Measurements from ENCODE around the gene RASSF1.

Gene RASSF1

DNA sequence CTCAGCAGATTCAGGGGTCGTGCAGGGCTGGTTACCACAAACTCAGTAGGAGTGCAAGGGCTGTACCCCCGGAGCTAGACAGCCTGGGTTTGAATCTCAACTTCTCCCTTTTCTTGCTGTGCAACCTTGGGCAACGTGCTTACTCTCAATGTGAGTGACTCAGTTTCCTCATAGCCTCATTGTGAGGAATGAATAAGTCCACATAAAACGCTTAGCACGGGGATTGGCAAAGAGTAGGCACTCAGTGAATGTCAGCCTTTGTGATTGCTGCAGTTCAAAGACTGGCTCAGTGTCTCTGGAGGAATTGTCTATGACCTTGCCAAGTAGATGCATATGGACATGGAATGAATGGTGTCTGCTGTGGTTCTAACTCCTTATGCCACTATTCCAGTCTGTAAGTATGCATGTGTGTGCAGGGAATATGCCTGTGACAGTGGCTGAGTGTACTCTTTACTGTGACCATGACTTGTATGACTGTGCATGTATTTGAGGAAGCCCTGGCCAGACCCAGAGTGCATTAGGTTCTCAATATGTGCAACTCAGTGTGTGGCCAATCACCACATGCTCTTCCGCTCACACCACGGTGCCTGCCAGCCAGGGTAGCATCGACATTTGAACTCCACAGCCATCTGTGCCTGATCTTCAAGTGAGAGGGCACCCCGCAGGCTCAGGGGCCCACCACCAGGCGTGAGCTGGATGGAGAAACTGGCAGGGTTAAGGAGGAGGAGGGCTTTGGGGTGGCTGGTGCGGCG is 40.5 kb downstream of the RASSF1 start:
- DNase-seq (ENCODE audit: low read depth): no peak

DNA sequence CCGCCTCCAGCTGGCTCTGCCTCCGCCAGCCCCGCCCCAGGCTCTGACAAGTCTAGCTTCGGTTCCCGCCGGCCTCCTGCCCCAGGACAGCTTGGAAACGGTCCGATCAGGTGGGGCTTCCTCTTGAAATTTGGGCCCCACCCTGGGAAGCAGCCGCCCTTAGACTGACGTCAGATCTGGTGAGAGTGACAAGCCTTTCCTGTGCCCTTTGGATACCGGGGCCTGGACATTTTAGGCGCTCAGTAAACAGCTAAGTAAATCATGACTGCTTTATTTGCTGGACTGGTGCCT is 41.1 kb downstream of the RASSF1 start:
- DNase-seq (ENCODE audit: low read depth): no peak

DNA sequence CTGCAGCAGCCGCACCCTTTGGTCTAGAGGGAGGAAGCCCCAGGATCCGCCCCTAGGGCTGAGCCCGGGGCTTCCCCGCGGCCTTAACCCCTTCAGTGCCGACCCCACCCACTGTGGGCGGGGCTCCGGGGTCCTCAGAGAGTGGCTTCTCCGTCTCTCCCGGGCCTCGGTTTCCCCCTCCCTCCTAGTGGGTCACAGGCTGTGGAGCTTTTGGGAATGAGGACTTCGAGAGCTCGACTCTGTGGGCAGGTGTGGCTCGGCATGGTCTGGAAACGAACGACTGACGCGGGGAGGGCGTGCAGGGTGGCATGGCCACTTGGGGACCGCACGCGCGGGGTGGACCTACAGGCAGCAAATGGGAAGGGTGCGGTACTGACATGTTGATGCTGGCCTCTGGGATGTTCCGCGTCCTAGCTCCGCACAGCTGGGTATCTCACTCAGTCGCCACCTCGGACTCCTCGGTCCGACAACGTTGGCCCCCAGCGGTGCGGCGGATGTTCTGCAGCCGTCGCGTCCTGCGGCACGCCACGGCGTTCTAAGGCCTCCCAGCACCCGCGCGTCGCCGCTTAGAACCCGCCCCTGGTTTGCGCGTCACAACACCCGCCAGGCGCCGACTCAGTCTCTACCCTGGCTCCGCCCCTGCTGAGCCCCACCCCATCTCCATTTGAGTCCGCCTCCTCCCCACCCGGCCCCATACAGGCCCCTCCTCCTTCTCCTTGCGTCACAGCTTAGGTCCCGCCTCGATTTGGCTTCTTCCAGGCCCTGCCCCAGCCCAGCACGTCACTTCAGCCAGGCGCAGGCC is 41.6 kb downstream of the RASSF1 start, which contains the start of the genes HYAL3 and NAA80:
Gene HYAL3, minus strand, starts transcription at position 570 of the 802 bp plus-strand sequence. CDS start 3,803 bp downstream, outside the sequence.
Gene NAA80, minus strand, starts transcription at position 570 of the 802 bp plus-strand sequence. CDS start 1,942 bp downstream, outside the sequence.
- peak; percentile 98 for DNase-seq (ENCODE audit: low read depth)

DNA sequence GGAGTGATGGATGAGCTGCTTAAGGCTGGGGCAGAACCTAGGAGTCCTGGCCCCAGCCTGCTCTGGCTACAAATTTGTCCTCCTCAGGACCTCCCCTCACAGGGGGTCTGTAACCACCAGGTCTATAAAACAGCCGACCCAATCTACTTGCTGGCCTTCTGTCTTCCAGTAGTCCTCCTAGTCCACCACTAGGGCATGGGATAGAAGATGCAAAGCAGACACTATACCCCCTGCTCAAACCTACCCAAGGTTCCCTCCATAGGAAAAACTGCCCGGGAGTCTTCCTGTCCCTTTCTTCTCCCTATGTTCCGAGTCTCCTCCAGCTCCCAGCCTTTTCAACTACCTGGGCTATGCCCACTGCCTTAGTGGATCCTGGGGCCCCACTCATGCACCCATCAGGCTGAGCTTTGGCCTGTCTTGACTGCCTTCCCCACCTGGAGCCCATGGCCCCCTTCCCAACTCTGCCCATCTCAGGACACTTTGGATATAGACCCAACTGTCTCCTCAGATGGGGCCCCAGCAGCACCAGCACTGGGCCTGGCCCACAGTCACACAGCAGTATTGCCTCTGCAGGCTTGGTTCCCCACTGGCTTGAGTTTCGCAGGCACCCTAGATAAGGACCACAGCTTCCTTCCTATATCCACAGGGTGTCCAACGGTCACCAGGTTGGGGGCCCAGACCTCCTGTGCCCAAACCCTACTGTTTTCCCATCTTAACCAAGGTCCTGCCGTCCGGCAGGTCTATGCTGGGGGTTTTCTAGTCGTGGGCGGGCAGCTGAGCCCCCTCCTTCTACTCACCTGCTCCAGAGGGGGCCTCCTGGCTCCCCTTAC is 42.5 kb downstream of the RASSF1 start:
- DNase-seq (ENCODE audit: low read depth): no peak

DNA sequence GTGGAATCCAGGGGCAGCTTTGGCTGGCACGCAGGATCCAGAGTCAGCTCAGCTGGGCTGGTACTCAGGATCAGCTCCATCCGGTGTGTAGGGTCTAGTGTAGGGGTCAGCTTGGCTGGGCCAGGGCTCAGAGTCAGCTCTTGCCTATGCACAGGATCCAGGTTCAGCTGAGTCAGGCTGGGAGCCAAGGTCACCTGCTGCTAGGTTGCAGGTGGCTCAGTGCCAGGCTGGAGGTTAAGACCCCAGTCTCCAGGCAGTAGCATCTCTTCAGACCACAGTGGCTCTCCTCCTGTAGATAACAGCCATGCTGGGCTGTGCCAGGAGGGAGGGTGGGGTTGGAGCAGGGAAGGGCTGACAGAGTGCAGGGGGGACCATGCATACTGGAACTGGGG is 43.3 kb downstream of the RASSF1 start:
- no peak for DNase-seq (ENCODE audit: low read depth)

DNA sequence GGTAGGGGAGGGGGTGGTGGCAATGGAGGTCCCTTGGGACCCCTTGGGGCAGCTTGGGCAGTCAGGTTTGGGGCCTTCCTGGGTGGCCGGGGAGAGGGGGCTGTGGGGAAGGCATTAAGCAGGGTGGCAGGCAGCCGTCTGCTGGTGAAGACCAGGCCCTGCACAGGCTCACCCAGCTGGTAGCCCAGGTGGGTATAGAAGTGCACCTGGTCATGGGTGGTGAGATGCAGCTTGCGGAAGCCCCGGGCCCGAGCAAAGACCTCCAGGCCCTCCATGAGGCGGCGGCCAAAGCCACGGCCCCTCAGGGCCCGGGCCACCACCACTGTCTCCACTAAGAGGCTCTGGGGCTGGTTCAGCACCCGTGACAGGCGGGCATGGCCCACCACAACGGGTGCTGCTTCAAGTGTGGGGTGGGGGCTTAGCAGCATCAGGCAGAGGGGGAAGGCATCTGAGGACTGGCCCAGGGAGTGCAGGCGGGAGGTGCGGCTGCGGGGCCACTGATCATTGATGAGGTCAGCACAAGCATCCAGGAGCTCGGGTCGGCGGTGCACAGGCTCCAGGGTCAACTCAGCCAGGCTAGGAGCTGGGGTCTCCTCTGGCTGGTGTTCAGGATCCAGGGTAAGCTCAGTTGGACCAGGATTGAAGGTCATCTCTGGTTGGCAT is 43.8 kb downstream of the RASSF1 start:
- DNase-seq (ENCODE audit: low read depth): no peak

DNA sequence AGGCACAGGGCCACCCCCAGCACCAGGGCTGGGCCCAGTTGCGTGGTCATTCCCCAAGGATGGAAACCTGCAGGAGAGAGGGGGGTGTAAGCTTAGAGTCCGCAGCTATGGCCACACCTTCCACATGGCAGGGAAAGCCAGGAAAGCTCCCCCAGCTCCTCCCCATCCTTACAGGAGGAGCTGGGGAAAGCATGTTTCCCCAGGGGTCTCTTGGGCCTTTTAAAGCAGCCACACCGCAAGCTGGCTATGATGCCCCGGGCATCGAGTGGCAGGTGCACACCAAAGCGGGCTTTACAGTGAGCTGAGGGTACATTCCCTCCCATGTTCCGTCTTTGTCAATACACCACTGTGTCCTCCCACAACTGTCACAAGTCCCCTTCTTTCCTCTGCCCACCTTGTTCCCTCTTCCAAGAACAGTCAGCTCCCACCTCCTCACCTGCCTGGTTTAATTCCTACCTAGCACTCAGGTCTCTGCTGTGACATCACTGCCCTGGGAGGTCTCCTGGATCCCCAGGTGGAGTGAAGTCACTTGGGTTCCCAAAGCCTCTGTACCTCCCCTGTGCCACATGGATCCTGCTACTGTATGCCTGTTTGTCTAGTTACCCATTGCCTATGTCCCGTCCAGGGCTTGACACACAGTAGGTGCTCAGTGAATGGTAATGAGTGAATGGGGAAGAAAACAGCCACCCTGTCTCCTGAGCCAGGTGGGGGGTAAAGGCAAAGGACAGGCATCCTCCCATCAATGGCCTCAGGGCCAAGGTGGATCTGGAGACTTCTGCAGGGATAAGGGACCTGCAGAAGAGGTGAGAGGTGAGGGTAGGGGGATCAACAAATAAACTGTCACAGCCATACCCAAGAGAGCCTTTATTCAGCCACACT is 44.8 kb downstream of the RASSF1 start:
- DNase-seq (ENCODE audit: low read depth): no peak

DNA sequence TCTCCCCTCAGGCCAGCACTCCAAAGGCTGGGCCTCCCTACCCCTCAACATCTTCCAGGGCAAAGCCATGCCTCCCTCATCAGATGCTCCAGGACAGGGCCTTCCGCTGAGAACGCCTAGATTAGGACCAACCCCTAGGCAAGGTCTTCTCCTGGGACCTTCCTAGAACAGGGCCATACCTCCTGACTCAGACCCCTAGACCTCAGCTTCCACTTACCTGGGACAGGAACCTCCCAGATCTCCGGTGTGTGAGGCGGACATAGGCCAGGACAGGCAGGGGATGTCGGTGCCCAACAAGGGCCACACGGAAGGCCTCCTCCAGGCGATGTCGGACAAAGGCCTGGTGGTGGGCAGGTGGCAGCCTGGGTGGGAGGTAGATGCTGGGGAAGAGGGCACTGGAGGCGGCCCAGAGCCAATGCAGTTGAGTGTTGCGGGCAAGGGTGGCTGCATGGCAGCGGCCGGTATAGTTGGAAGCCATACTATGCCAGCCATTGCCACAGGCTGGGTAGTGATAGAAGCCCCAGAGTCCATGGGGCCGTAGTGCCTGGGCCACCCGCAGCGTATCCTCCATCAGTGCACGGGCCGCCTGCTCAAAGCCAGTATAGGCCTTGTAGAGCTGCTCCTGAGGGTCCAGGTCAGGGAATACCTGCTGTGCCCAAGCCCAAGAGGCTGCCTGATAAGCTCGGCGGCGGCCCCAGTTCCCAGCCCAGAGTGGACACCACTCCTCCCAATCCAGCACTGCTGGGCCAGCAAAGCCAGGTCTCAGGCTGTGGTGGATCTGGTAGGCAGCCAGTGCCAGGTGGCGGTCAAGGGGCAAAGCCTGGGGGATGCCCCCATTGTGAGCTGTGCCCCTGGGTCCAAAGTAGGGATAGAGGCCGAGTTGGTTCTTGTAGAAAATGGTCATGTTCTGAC is 45.9 kb downstream of the RASSF1 start:
- DNase-seq (ENCODE audit: low read depth): no peak

DNA sequence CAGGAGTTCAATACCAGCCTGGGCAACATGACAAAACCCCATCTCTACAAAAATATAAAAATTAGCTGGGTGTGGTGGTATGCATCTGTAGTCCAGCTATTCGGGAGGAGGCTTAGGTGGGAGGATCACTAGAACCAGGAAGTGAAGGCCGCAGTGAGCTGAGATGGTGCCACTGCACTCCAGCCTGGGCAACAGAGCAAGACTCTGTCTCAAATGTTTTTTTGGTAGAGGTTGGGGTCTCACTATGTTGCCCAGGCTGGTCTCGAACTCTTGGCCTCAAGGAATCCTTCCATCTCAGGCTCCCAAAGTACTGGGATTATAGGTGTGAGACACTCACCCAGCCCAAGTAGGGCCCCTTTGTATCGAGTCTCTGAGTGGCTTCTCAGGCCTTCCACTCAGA is 46.5 kb downstream of the RASSF1 start:
- DNase-seq (ENCODE audit: low read depth): no peak

DNA sequence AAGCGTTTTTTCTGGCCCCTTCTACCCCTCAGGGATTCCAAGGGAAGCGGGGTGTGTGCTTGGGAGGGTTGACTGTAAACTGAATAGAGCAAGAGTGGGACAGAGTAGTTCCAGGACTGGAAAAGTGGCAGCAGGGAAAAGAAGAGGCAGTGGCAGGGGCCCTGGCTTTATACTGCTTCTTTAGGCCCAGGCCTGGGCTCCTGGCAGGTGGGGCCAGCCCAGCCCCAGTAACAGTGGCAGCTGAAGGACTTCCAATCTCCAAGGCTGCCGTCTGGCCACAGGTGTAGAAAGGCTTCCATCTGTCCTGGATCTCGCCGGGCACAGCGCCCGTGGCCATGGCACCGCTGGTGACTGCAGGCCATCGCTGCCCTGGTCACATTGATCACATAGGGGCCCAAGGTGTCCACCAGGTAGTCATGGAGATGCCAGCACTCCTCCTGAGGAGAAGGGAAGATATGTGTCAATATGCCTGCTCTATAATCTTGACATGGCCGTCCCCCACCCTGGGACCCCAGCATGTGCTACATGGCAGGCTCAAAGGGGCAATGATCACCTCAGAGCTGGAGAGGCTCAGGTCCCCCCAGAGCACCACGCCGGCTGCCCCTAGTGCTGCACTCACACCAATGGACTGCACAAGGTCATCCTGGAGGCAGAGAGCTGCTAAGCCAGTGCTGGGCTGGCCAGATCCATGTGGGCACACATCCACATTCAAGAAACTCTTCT is 47.4 kb downstream of the RASSF1 start:
- DNase-seq (ENCODE audit: low read depth): no peak

DNA sequence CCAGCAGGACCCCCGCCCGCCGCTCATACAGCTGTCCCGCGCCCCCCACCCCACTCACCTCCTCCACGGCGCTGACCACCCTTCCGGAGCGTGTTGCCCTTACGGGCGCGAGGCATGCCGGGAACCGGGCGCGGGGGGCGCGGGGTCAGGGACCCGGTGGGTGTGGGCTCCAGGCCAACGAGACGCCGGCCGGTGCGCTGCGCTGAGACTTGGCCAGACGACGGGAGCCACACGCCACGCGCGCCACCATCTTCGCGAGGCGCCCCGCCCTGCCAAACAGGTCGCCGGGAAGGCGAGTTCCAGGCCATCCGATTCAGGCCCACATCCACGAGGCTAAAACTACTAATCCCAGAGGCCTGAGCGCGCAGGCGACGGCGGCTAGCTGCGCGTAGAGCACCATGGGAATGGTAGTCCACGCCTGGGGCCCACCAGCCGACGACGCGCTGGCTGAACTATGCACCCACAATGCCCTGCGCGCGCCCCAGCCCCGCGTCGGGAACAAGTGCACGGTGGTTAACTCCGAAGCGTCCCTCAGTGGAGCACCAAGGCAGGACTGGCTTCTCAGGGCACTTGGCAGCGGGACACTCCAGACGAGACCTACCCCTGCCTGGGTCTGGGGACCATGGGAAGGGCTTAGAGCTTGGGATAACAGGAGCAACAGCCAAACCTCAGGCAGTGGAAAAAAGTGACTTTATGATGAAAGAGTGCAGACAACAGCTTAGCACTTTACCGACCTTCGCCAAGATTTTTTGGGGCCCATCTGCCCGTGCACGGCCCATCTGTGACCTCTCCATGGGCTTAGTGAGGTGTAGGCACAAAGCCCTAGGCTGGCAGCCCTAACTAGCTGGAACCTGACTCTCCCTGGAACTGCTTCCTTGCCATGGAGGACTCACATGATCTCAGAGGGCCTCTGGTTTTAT is 48.2 kb downstream of the RASSF1 start, which contains the start of gene IFRD2:
Gene IFRD2, minus strand, starts transcription at position 271 of the 920 bp plus-strand sequence. Its CDS starts 155 bp downstream, at position 116.
- DNase-seq (ENCODE audit: low read depth): peak; percentile 85

DNA sequence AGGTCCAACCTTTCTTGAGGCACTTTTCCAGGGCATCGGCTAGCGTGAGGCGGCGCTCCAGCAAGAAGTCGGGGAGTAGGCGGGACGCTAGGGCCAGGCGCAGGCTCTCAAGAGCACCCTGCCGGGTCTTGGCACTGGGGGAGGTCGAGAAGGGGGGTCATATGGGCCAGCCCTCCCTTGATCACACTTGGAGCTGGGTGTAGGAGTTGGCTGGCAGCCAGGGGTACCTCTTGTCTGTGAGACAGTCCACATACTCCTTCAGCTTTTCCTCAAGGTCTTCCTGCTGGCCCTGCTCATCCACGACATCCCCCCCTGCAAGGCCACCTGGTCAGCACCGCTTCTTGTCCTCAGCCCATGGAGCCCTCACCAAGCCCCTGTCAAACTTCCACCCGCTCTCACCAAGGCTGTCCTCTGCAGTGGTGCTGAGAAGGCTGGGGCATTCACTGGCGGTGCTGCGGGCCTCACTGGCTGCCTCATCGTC is 50.4 kb downstream of the RASSF1 start:
- DNase-seq (ENCODE audit: low read depth): no peak

DNA sequence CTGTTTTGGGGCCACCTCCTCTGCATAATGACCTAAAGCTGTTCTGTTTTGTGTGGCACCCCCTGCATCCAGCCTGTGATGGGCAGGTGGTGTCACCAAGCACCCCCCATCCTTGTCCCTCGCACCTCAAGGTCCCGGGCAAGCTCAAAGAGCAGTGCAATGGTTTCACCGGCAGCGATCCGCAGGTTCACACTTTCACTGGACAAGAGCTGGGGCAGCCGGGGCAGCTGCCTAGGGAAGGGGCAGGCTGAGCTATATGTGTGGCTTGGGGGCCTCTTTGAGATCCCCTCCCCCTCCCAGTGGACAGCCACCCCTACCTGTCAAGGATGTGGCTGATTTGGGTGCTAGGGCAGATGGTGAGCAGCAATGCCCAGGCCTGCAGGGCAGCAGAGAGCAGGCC is 51.5 kb downstream of the RASSF1 start:
- DNase-seq (ENCODE audit: low read depth): no peak

DNA sequence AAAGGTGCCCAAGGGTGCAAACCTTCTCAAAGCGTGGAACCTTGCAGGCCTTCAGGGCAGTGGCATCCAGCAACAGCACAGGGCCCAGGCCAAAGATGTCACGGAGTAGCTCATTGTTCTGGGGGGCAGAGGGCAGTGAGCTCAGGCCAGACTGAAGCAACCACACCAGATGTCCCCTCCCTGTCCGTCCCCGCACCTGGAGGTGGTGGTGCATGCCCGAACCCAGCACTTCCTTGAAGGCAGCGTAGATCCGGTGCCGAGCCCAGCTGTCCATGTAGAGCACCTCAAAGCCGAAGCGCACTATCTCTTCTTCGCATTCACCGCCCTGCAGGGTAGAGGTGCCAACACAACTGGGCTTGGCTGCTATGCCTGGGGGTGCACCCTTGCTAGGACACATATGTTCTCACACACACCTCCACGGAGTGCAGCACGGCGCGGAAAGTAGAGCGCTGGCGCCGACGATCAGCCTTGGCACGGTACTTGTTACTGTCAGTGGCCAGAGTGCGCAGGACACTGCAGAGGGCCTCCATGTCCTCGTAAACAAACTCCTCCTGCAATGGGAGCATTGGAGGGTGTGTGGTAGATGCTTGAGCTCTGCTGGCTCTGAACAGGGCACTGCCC is 52.1 kb downstream of the RASSF1 start:
- DNase-seq (ENCODE audit: low read depth): no peak

DNA sequence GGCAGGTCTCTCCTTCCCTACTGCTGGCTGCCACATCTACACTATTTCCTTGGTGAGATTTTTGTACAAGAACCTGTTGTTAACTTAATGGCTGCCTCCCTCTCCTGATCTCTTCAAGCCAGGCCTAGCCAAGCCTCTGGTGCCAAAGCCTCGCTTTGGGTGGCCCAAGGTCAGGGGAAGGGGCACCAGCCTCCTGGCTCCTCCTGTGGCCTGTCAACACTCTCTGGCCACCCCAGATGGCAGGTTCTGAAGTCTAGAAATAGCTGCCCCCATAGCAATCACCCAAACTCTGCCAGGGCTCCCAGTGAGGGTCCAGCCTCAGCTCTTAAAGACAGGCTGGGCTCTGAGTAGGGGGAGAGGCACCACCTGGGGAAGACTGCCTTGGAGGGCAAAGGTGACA is 53.4 kb downstream of the RASSF1 start:
- no peak for DNase-seq (ENCODE audit: low read depth)

DNA sequence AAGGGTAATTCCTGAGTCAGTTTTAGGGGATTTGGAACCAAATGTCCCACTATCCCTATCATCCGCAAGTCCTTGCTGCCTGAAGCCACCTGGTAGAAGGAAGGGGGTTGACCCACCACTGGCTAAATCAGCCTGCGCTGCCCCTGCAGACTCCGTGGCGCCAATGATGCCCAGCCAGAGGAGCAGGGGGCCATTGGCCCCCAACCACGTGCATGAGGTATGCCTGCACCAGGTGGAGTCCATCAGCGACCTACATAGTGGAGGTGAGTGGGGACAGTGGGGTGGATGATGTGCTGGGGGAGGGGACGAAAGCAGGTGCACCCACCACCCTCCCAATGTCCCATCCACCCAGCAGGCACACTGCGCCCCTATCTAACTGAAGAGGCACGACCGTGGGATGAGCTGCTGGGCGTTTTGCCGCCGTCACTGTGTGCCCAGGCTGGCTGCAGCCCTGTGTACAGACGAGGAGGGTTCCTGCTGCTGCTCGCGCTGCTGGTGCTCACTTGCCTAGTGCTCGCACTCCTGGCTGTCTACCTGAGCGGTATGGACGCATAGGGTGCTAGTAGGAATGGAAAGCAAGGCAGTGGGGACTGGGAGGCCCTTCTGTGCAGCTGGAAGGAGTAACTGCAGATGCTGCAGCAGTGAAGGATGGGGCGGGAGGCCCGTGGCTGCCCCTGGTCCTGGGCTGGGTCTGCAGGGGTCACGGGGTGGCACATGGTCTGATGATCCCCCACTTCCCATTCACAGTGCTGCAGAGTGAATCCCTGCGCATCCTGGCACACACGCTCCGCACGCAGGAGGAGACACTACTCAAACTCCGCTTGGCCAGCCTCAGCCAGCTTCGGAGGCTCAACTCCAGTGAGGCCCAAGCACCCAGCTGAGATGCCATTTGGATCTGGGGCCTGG is 54.1 kb downstream of the RASSF1 start:
- DNase-seq (ENCODE audit: low read depth): no peak

Measured in stimulated activated CD8-positive, alpha-beta memory T cell treated with anti-CD3 and anti-CD28 coated beads, Interleukin-15, amount 100 ng/mL, for 1 hour (primary cell).